Measurements from ENCODE around the gene MEIS2.
A peak's percentile ranks its signal among the peaks of the same experiment; 100 is the strongest.

Gene MEIS2

GRCh38 chr15:36970522-36970921, 129.8 kb downstream of the MEIS2 start (continued):
- TF ChIP-seq ZNF777 (tag by site-specific recombination; IDR thresholded peaks at IDR 0.05; ENCODE audit: borderline replicate concordance) (no peak), PATZ1 (tag by site-specific recombination; IDR thresholded peaks at IDR 0.05) (0 out of 2 replicates have a peak, but pooled peaks have one; percentile 31), HOXD13 (CRISPR knock-in tag; IDR thresholded peaks at IDR 0.05; ENCODE audit: borderline replicate concordance) (peak; percentile 73), ZNF701 (tag by site-specific recombination; IDR thresholded peaks at IDR 0.05) (no peak), ZBTB7A (tag by site-specific recombination; IDR thresholded peaks at IDR 0.05; ENCODE audit: low read depth) (no peak), ZNF621 (tag by site-specific recombination; IDR thresholded peaks at IDR 0.05) (no peak), ZNF707 (tag by site-specific recombination; IDR thresholded peaks at IDR 0.05) (no peak), ZNF26 (tag by site-specific recombination; IDR thresholded peaks at IDR 0.05) (no peak), ZBTB11 (tag by site-specific recombination; conservative IDR thresholded peaks at IDR 0.05; ENCODE audit: low read depth) (no peak), ZNF335 (tag by site-specific recombination; conservative IDR thresholded peaks at IDR 0.05) (no peak), ZNF513 (tag by site-specific recombination; IDR thresholded peaks at IDR 0.05) (0 out of 2 replicates have a peak, but pooled peaks have one; percentile 28), EGR2 (tag by site-specific recombination; IDR thresholded peaks at IDR 0.05; ENCODE audit: low read depth) (no peak), KLF9 (tag by site-specific recombination; IDR thresholded peaks at IDR 0.05; ENCODE audit: low read depth) (no peak), ZNF548 (tag by site-specific recombination; IDR thresholded peaks at IDR 0.05) (no peak), ZBTB48 (tag by site-specific recombination; IDR thresholded peaks at IDR 0.05) (no peak), ZNF544 (tag by site-specific recombination; IDR thresholded peaks at IDR 0.05) (no peak), FEZF1 (tag by site-specific recombination; IDR thresholded peaks at IDR 0.05) (peak; percentile 97), ZNF148 (tag by site-specific recombination; IDR thresholded peaks at IDR 0.05; ENCODE audit: borderline replicate concordance) (no peak), MYNN (tag by site-specific recombination; IDR thresholded peaks at IDR 0.05; ENCODE audit: borderline replicate concordance) (no peak), WT1 (tag by site-specific recombination; IDR thresholded peaks at IDR 0.05) (peak; percentile 97), PRDM6 (tag by site-specific recombination; IDR thresholded peaks at IDR 0.05) (peak; percentile 98), ZNF341 (tag by site-specific recombination; IDR thresholded peaks at IDR 0.05; ENCODE audit: low read depth) (no peak), ZXDB (tag by site-specific recombination; IDR thresholded peaks at IDR 0.05) (peak; percentile 91), ZNF202 (tag by site-specific recombination; IDR thresholded peaks at IDR 0.05; ENCODE audit: borderline replicate concordance) (no peak), ZEB2 (tag by site-specific recombination; IDR thresholded peaks at IDR 0.05) (peak; percentile 86), BCL11A (tag by site-specific recombination; IDR thresholded peaks at IDR 0.05; ENCODE audit: low read depth) (peak; percentile 91; the same call in 1 of the 2 replicates), GFI1B (tag by site-specific recombination; IDR thresholded peaks at IDR 0.05) (peak; percentile 98), SALL2 (tag by site-specific recombination; IDR thresholded peaks at IDR 0.05; ENCODE audit: borderline replicate concordance) (no peak), KLF10 (tag by site-specific recombination; IDR thresholded peaks at IDR 0.05) (peak; percentile 58; the same call in 1 of the 2 replicates)

Measured in HEK293 (cell line).